WTC11 (cell line): ENCODE data around the gene TUBA4B.

Experiments
- TF ChIP-seq, protein P1 (sequence below): fragments of 200-600 bp; IDR thresholded peaks from 2 replicates; pipeline ENCODE4 v1.8.0; 2022; ENCODE audit warnings: antibody characterized with exemption
- TF ChIP-seq, protein P2 (sequence below): sonication (generic); formaldehyde crosslinking; IDR thresholded peaks from 2 replicates; pipeline ENCODE4 v1.8.1; 2023; ENCODE audit warnings: mild to moderate bottlenecking, moderate library complexity, missing genetic modification reagents
- TF ChIP-seq, protein P3 (sequence below): sonication (generic); formaldehyde crosslinking; IDR thresholded peaks from 2 replicates; pipeline ENCODE4 v1.8.1; 2022; ENCODE audit warnings: mild to moderate bottlenecking, moderate library complexity, missing genetic modification reagents

DNA sequence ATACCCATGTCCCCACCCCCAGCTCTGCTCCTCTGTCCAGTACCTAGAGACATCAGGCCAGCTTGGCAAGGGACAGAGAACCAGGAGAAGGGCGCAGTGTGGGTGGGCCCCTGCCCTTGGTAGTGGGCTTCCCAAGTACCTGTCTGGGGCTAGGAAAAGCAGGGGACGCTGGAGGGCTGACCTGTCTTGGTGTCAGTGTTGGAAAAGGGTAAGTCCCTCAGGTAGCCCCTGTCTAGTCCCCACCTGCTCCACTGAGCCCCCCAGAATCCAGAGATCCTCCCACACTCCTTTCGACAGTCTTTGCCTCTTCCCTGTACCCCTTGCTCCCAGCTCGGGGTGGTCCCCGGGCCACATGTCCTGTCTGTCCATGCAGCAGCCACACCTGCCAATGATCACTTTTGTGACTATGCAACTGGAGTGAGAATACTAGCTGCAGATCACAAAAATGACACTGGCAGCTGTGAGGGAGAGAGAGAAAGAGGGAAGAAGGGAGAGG, 40.7 kb downstream of the TUBA4B start:
- TF ChIP-seq, protein P1, sequence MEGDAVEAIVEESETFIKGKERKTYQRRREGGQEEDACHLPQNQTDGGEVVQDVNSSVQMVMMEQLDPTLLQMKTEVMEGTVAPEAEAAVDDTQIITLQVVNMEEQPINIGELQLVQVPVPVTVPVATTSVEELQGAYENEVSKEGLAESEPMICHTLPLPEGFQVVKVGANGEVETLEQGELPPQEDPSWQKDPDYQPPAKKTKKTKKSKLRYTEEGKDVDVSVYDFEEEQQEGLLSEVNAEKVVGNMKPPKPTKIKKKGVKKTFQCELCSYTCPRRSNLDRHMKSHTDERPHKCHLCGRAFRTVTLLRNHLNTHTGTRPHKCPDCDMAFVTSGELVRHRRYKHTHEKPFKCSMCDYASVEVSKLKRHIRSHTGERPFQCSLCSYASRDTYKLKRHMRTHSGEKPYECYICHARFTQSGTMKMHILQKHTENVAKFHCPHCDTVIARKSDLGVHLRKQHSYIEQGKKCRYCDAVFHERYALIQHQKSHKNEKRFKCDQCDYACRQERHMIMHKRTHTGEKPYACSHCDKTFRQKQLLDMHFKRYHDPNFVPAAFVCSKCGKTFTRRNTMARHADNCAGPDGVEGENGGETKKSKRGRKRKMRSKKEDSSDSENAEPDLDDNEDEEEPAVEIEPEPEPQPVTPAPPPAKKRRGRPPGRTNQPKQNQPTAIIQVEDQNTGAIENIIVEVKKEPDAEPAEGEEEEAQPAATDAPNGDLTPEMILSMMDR, result no peak
- TF ChIP-seq, protein P2, sequence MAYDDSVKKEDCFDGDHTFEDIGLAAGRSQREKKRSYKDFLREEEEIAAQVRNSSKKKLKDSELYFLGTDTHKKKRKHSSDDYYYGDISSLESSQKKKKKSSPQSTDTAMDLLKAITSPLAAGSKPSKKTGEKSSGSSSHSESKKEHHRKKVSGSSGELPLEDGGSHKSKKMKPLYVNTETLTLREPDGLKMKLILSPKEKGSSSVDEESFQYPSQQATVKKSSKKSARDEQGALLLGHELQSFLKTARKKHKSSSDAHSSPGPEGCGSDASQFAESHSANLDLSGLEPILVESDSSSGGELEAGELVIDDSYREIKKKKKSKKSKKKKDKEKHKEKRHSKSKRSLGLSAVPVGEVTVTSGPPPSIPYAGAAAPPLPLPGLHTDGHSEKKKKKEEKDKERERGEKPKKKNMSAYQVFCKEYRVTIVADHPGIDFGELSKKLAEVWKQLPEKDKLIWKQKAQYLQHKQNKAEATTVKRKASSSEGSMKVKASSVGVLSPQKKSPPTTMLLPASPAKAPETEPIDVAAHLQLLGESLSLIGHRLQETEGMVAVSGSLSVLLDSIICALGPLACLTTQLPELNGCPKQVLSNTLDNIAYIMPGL (CRISPR knock-in tag), result no peak
- TF ChIP-seq, protein P3, sequence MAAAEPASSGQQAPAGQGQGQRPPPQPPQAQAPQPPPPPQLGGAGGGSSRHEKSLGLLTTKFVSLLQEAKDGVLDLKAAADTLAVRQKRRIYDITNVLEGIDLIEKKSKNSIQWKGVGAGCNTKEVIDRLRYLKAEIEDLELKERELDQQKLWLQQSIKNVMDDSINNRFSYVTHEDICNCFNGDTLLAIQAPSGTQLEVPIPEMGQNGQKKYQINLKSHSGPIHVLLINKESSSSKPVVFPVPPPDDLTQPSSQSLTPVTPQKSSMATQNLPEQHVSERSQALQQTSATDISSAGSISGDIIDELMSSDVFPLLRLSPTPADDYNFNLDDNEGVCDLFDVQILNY (CRISPR knock-in tag), result no peak
